HG03457 (cell line): ENCODE results near the gene SIPA1L2.

Experiments
- ATAC-seq: cut with Tn5 transposase; IDR thresholded peaks from one replicate; pipeline ENCODE4 v1.9.1; 2021; ENCODE audit warnings: moderate number of reproducible peaks; ENCODE audit not compliant: unreplicated experiment

Gene SIPA1L2

DNA sequence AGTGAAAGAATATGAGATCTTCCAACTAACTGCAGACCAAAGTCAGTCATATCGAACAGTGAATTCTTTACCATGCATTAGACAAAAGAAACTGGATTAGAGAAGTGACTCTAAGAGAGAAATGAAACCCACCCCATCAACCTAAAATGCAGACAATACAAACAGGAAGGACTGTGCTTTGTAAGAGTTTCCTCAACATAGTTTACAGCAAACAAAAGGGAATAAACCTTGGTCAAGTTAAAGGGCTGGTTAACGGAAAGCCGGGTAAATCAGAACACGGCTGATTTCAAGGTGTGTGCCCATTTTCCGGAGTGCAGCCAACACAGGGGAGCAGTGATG lies 39.2 kb downstream of the SIPA1L2 start:
- ATAC-seq = no peak

DNA sequence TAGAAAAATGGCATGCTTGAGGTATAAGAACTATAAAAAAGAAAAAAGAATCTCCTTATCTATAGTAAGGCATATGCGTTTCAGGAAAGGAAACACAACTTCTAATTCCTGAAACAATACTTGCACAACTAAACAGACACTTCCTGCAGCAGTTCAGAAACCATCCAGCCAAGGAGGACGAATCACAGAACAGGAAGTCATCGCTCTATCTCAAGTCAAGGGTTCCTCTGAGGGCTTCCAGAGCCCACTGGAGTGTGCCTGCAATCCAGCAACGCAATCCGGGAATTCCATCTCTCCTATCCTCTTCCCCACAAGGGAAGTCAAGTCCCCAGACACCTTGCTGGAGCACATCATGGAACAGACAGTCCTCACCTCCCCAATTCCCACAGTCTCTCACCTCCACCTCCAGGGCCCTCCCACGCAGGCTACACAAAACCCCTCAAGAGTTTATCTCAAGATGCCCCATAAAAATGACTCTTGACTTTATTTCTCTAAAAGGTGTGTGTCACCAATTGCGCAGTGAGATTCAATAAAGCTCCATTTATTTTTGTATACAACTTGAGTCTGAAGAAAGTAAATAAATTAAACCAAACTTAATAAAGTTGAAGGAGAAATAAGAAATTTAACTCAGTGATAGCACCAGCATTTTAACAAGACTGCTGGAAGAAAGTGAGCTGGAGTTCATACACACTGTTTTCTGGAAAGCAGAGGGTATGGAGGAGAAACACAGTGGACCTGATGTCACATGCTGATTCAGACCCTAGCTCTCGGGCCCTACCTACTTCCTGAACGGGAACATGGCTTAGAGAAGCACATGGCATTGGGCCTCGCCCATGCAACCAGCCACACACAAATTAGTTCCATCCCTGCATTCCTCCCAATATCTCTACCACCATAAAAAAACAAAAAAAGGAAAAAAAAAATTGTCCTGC lies 39.9 kb downstream of the SIPA1L2 start:
- ATAC-seq = no peak

DNA sequence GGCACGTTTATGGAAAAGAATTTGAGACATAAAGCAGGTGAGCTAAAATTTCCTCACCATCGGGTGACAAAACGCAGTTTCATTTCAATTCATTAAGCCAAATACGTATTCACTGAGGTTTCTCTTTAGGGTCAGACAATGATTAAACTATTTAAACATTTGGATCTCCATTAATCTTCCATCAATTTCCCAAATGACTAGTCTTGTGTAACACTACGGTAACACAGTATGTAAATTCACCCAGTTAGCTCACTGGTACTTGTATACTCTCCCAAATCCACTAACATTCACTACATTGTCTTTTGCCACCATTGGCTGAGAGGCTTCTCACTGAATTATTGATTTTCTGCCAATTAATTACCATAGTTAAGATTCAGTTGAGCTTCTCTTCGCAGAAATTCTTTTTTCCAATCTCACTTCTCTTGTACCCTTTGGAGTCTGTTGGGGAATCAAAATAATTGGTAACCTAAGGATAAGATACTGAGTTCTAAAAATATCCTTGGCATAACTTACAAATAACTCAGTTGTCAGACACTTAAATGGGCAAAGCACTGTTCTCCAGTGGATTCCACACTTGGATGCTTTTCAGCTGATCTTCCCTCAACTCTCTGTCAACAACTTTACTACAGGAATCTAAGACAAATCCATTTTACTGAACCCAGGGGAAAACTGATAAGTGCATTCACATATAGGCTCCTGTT lies 40.7 kb downstream of the SIPA1L2 start:
- no peak for ATAC-seq

DNA sequence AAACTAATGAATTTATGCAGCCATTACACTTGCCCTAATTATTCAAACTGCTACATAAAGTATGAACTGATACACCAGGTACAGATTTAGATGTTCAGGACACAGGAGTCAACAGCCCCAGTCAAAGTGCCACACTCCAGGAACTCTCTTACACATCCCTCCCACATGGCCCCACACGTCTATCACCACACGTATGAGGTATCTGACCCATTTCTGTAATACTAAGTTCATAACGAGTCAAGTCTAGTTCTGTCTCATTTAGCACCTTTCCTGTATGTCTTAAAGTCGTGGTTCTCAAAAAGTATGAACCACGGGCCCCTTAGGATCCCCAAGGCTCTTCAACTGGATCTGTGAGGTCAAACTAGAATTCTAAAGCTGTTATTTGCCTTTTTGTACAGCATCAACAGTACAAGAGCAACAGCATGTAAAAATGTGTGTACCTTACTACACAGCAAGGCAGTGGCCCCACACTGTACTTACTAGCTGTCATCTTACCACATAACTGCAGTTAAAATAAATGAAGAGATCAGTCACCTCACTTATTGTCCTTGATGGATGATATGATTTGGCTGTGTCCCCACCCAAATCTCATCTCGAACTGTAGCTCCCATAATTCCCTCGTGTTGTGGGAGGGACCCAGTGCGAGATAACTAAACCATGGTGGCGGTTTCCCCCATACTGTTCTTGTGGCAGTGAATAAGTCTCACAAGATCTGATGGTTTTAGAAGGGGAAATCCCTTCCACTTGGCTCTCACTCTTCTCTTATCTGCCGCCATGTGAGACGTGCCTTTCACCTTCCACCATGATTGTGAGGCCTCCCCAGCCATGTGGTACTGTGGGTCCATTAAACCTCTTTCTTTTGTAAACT lies 42.6 kb downstream of the SIPA1L2 start:
- no peak for ATAC-seq

DNA sequence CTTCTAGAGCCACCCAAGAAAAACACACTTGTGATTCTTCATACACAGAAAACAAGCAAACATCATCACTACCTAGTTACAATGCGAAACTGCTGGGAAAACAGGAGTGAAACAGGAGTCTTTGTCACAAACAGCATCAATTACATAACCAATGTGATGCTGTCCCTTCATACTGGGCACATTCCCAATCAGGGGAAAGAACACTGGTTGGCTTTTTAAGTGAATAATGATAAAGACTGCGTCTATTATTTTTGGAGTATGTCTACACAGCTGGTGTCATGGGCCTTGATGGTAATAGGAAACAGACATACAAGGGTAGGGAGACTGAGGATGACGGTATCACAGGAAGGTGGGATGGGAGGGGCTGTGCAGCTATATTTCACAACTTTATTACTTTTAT lies 43.3 kb downstream of the SIPA1L2 start:
- ATAC-seq = no peak

DNA sequence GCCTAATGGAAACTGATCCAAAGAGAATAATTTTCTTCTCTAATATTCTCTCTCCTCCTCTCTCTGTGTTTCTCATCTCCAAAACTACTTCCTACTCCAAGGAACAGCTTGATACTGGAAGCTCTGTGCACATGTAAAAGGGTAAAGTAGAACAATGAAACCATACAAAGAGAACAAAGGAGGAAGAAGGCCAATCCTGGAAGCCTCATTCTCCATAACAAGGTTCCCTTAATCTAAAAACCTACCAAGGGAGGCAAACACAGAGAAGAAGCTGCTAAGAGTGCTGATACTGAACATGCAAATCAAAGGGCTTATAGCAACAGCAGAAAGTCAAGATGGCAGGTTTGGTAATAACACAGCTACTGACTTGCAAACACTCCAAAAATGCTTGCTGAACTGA lies 44.4 kb downstream of the SIPA1L2 start:
- no peak for ATAC-seq

DNA sequence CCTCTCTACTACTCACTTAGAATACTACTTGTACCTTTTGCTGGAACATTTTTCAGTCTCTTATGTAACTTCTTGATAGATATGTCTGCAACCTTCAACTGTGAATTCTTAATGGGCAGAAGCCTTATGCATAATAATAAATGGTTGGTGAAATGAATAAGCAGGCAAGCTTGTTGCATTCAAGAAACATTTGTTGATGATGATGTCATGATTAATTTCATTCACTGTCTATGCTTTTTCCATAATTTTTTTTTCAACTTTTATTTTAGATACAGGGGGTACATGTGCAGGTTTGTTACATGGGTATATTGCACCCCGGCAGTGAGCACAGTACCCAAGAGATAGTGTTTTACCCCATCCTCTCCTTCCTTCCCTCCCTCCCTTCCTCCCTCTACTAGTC lies 48.0 kb downstream of the SIPA1L2 start:
- ATAC-seq = no peak
